Trophoblast cell (in vitro differentiated cells and primary cell): ENCODE data around the gene AGAP1.

Experiments used
- DNase-seq, 2 donors: peaks; one replicate each; pipeline ENCODE4 v3.0.0-alpha.2; 2016
- H2AFZ ChIP-seq: 2 replicates; pipeline ENCODE4 v1.6.1; 2013; ENCODE audit warnings: low read length, moderate library complexity, mild to moderate bottlenecking; ENCODE audit not compliant: insufficient read depth, poor library complexity
- H2AK5ac ChIP-seq: 2 replicates; pipeline ENCODE4 v1.6.1; 2013; ENCODE audit warnings: mild to moderate bottlenecking, low read length
- H2BK120ac ChIP-seq: 2 replicates; pipeline ENCODE4 v1.6.1; 2013; ENCODE audit warnings: low read length, mild to moderate bottlenecking, moderate library complexity; ENCODE audit not compliant: insufficient read depth, poor library complexity
- H2BK12ac ChIP-seq: 2 replicates; pipeline ENCODE4 v1.6.1; 2013; ENCODE audit warnings: mild to moderate bottlenecking, low read length, moderate library complexity
- H2BK5ac ChIP-seq: 2 replicates; pipeline ENCODE4 v1.6.1; 2013; ENCODE audit warnings: low read length, low read depth, moderate library complexity, mild to moderate bottlenecking; ENCODE audit not compliant: poor library complexity
- H3K14ac ChIP-seq: 2 replicates; pipeline ENCODE4 v1.6.1; 2013; ENCODE audit warnings: mild to moderate bottlenecking, low read length
- H3K18ac ChIP-seq: 2 replicates; pipeline ENCODE4 v1.6.1; 2013; ENCODE audit warnings: mild to moderate bottlenecking, low read length
- H3K23ac ChIP-seq: 2 replicates; pipeline ENCODE4 v1.6.1; 2013; ENCODE audit warnings: low read length
- H3K27ac ChIP-seq: 2 replicates; pipeline ENCODE4 v1.5.1; 2013; ENCODE audit warnings: low read depth, mild to moderate bottlenecking, inconsistent platforms, low read length, moderate library complexity
- H3K27me3 ChIP-seq: 2 replicates; pipeline ENCODE4 v1.6.1; 2013; ENCODE audit warnings: inconsistent platforms, mild to moderate bottlenecking, low read length, moderate library complexity; ENCODE audit not compliant: insufficient read depth
- H3K36me3 ChIP-seq, 2 experiments: 1 replicate in 1 of 2; 2 replicates in 1 of 2; pipeline ENCODE4 v1.6.1; 2013; ENCODE audit warnings: low read length in 2 of 2, mild to moderate bottlenecking in 2 of 2, moderate library complexity in 1 of 2; ENCODE audit not compliant: insufficient read depth in 2 of 2, control insufficient read depth in 1 of 2
- H3K4ac ChIP-seq: 2 replicates; pipeline ENCODE4 v1.6.1; 2013; ENCODE audit warnings: low read depth, mild to moderate bottlenecking, low read length, moderate library complexity
- H3K4me1 ChIP-seq, 2 experiments: 1 replicate in 1 of 2; 2 replicates in 1 of 2; pipeline ENCODE4 v1.6.1; 2013; ENCODE audit warnings: low read length in 2 of 2, mild to moderate bottlenecking in 2 of 2, moderate library complexity in 1 of 2; ENCODE audit not compliant: insufficient read depth in 2 of 2, control insufficient read depth in 1 of 2
- H3K4me2 ChIP-seq: 2 replicates; pipeline ENCODE4 v1.6.1; 2013; ENCODE audit warnings: inconsistent platforms, mild to moderate bottlenecking, low read length, moderate library complexity
- H3K4me3 ChIP-seq: 2 replicates; pipeline ENCODE4 v1.5.1; 2013; ENCODE audit warnings: mild to moderate bottlenecking, low read depth, low read length, inconsistent platforms
- H3K79me1 ChIP-seq: one replicate; pipeline ENCODE4 v1.6.1; 2013; ENCODE audit warnings: low read length
- H3K79me2 ChIP-seq: 2 replicates; pipeline ENCODE4 v1.6.1; 2013; ENCODE audit warnings: low read length, mild to moderate bottlenecking; ENCODE audit not compliant: control insufficient read depth, insufficient read depth, poor library complexity
- H3K9ac ChIP-seq: 2 replicates; pipeline ENCODE4 v1.6.1; 2013; ENCODE audit warnings: mild to moderate bottlenecking, low read length
- H3K9me3 ChIP-seq: 2 replicates; pipeline ENCODE4 v1.6.1; 2013; ENCODE audit warnings: low read depth, mild to moderate bottlenecking, control low read depth, inconsistent platforms, low read length; ENCODE audit not compliant: insufficient read depth
- H4K12ac ChIP-seq: 2 replicates; pipeline ENCODE4 v1.6.1; 2013; ENCODE audit warnings: low read depth, mild to moderate bottlenecking, low read length, moderate library complexity
- H4K8ac ChIP-seq: 2 replicates; pipeline ENCODE4 v1.6.1; 2013; ENCODE audit warnings: low read depth, mild to moderate bottlenecking, low read length, moderate library complexity
- H4K91ac ChIP-seq: one replicate; pipeline ENCODE4 v1.6.1; 2013; ENCODE audit warnings: low read depth, mild to moderate bottlenecking, low read length, moderate library complexity
- WGBS: extraction: QIAGEN DNeasy Blood & Tissue Kit; methylation state at CpG from one replicate; pipeline ENCODE4 v1.1.7; 2013; ENCODE audit warnings: missing lambda C conversion rate; ENCODE audit not compliant: insufficient read length, insufficient coverage; ENCODE audit errors: extremely low coverage; 5-methylcytosine and 5-hydroxymethylcytosine counted together

AGAP1 gene

GRCh38 chr2:235634435-235635158 is 140.8 kb downstream of the AGAP1 start:
- no peaks in the 10 kb centered on the region for H3K36me3 ChIP-seq
- no peak overlapping the region for H2BK5ac ChIP-seq
- no peaks in the 10 kb centered on the region for H3K27me3 ChIP-seq
- no peak overlapping the region for H2BK120ac ChIP-seq
- no peak overlapping the region for H3K23ac ChIP-seq
- no peak overlapping the region for H3K4me3 ChIP-seq
- no peak overlapping the region for H3K4me2 ChIP-seq
- H2AK5ac ChIP-seq = no peak overlapping the region
- H3K79me1 ChIP-seq = no peaks in the 10 kb centered on the region
- H3K4ac ChIP-seq = no peak overlapping the region
- H3K4me1 ChIP-seq = peaks cover 8 to 18% of the 10 kb centered on the region in 2 experiments
- H3K9ac ChIP-seq = no peak overlapping the region
- H4K8ac ChIP-seq = no peak overlapping the region
- H4K12ac ChIP-seq = no peak overlapping the region
- no peak for DNase-seq
- no CpG with 5 or more reads among the region's 12 CpGs for WGBS
- H3K9me3 ChIP-seq = no peaks in the 10 kb centered on the region
- no peak overlapping the region for H3K18ac ChIP-seq
- H3K14ac ChIP-seq = no peak overlapping the region
- no peak overlapping the region for H3K27ac ChIP-seq
- H3K79me2 ChIP-seq = no peaks in the 10 kb centered on the region
- H2BK12ac ChIP-seq = no peak overlapping the region
- no peak overlapping the region for H4K91ac ChIP-seq
- H2AFZ ChIP-seq = no peak overlapping the region

GRCh38 chr2:235636546-235636945 is 142.7 kb downstream of the AGAP1 start:
- H3K79me2 ChIP-seq = no peaks in the 10 kb centered on the region
- H3K9me3 ChIP-seq = no peaks in the 10 kb centered on the region
- DNase-seq = no peak
- H3K14ac ChIP-seq = no peak overlapping the region
- H3K4me3 ChIP-seq = no peak overlapping the region
- H3K4me2 ChIP-seq = no peak overlapping the region
- H4K8ac ChIP-seq = no peak overlapping the region
- no peaks in the 10 kb centered on the region for H3K36me3 ChIP-seq
- H2BK12ac ChIP-seq = no peak overlapping the region
- H3K4me1 ChIP-seq = peaks cover 10 to 17% of the 10 kb centered on the region in 2 experiments
- H3K23ac ChIP-seq = no peak overlapping the region
- no peaks in the 10 kb centered on the region for H3K27me3 ChIP-seq
- no peak overlapping the region for H2BK120ac ChIP-seq
- H3K79me1 ChIP-seq = no peaks in the 10 kb centered on the region
- no peak overlapping the region for H4K91ac ChIP-seq
- no peak overlapping the region for H4K12ac ChIP-seq
- WGBS = no CpG with 5 or more reads among the region's 12 CpGs
- no peak overlapping the region for H2BK5ac ChIP-seq
- no peak overlapping the region for H2AFZ ChIP-seq
- H3K9ac ChIP-seq = no peak overlapping the region
- H2AK5ac ChIP-seq = no peak overlapping the region
- no peak overlapping the region for H3K18ac ChIP-seq
- H3K4ac ChIP-seq = no peak overlapping the region
- H3K27ac ChIP-seq = no peak overlapping the region

- H3K9me3 ChIP-seq = no peaks in the 10 kb centered on the region
- no peak overlapping the region for H4K91ac ChIP-seq
- H3K79me2 ChIP-seq = no peaks in the 10 kb centered on the region
- WGBS = no CpG with 5 or more reads among the region's 7 CpGs
- H2BK12ac ChIP-seq = no peak overlapping the region
- no peak overlapping the region for H3K4me2 ChIP-seq
- no peak overlapping the region for H4K12ac ChIP-seq
- H3K4ac ChIP-seq = no peak overlapping the region
- no peak overlapping the region for H3K23ac ChIP-seq
- H3K79me1 ChIP-seq = no peaks in the 10 kb centered on the region
- no peak overlapping the region for H2BK5ac ChIP-seq
- H3K27ac ChIP-seq = no peak overlapping the region
- no peak overlapping the region for H3K4me3 ChIP-seq
- no peak overlapping the region for H2AK5ac ChIP-seq
- H3K9ac ChIP-seq = no peak overlapping the region
- DNase-seq = no peak
- no peak overlapping the region for H4K8ac ChIP-seq
- H3K27me3 ChIP-seq = no peaks in the 10 kb centered on the region
- peaks cover 14 to 17% of the 10 kb centered on the region in 2 experiments for H3K4me1 ChIP-seq
- H3K18ac ChIP-seq = no peak overlapping the region
- no peaks in the 10 kb centered on the region for H3K36me3 ChIP-seq
- no peak overlapping the region for H3K14ac ChIP-seq
- H2BK120ac ChIP-seq = no peak overlapping the region
- no peak overlapping the region for H2AFZ ChIP-seq
Measured at GRCh38 chr2:235637896-235638295, 144.1 kb downstream of the AGAP1 start.

DNA sequence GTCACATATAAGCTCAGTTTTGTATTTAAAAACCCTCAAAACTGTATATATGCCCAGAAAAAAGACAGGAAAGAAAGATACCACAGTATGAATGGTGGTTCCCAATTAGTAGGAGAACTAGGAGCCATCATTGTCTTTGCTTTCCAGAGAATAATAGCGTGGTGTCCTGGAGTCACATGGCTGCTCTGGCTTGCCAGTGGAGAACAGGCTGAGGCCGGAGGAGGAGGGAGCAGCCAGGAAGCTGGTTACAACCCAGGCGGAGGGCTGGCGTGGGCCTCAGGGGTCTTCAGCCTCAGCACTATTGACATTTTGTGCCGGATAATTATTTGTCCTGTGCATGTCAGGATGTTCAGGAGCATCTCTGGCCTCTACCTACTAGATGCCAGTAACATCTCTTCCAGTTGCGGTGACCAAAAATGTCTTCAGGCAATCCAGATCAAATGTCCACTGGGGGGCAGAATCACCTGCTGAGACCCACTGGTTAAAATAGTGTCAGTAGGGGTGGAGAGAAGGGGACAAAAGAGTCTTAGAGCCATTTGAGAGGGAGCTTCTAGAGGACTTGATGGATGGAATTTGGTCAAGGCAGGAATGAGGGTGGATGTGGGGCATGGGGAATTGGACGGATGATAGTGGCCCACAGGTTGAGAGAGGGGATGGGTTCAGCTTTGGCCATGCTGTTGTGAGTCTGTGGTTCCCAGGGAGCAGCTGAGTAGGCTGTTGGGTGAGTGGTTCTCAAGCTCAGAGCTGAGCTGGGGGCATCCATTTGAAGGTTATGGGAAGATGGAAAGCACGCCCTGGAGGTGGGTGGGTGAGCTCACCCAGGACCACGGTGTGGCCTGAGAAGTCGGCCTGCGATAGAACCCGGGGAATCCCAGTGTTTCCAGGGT is 144.9 kb downstream of the AGAP1 start:
- Histone ChIP-seq H3K4me2 (no peak overlapping the region), H4K12ac (no peak overlapping the region), H3K9ac (no peak overlapping the region), H4K8ac (no peak overlapping the region), H3K9me3 (no peaks in the 10 kb centered on the region), H3K4me3 (no peak overlapping the region), H3K79me1 (no peaks in the 10 kb centered on the region), H4K91ac (no peak overlapping the region), H3K4me1 (peaks cover 14 to 17% of the 10 kb centered on the region in 2 experiments), H3K23ac (no peak overlapping the region), H3K27me3 (no peaks in the 10 kb centered on the region), H3K79me2 (no peaks in the 10 kb centered on the region), H3K4ac (no peak overlapping the region), H3K27ac (no peak overlapping the region), H2AK5ac (no peak overlapping the region), H2BK120ac (no peak overlapping the region), H3K14ac (no peak overlapping the region), H3K36me3 (no peaks in the 10 kb centered on the region), H2AFZ (no peak overlapping the region), H2BK5ac (no peak overlapping the region), H3K18ac (no peak overlapping the region), H2BK12ac (no peak overlapping the region)
- DNase-seq = no peak
- WGBS = no CpG with 5 or more reads among the region's 12 CpGs
